HG02943 (cell line): ENCODE results near the gene SUGCT.
"Not testable (repeated sequence)": the region's sequence is repeated elsewhere in the genome, so short reads cannot be mapped to it uniquely, and the experiment has no call there.

Source experiments
- ATAC-seq: cut with Tn5 transposase; IDR thresholded peaks from one replicate; pipeline ENCODE4 v1.9.1; 2021; ENCODE audit warnings: mild to moderate bottlenecking, low read depth, moderate library complexity; ENCODE audit not compliant: unreplicated experiment

Gene SUGCT

DNA sequence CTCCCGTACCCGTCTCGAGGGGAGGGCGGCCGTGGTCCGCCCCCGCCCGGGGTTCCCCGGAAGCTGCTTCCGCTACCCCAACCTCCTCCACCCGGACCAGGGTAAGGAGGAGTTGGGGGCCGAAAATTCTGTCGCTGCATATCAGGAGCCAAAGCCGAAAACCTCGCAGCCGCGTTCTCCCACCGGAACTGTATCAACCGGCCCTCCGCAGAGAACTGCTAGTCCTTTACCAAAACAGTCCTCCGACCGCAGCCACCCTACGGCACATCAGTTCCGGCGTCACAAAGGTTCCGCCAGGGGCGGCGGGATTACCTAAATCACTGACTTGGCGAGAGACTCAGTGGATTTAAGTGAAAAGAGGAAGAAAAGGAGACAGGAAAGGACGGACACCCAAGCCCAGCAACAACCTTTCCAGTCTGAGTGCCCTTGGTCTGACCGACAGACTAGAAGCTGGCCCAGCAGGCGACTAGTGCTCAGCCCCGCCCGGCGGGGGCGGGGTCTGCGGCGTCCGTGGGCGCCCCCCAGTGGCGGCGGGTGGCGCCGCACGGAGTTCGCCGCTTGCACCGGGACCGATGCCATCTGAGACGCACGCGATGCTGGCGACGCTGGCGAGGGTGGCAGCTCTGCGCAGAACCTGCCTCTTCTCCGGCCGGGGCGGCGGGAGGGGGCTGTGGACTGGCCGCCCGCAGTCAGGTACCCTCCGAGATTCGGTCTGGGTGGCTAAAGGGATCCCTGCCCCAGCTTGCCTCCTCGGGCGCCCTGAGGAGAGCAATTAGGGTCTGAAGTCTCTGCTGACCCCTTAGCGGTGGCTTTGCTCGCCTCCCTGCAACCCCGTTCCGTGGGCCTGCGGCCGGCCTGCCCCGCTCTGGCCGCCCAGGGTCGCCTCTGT lies at the start of gene SUGCT, which contains the start of gene MPLKIP:
TSS of gene SUGCT (plus strand) at position 578 of the 889 bp plus-strand sequence.
TSS of gene MPLKIP (minus strand) at position 195 of the 889 bp plus-strand sequence. CDS start at position 140, 55 bp downstream.
- peak; percentile 89 for ATAC-seq

DNA sequence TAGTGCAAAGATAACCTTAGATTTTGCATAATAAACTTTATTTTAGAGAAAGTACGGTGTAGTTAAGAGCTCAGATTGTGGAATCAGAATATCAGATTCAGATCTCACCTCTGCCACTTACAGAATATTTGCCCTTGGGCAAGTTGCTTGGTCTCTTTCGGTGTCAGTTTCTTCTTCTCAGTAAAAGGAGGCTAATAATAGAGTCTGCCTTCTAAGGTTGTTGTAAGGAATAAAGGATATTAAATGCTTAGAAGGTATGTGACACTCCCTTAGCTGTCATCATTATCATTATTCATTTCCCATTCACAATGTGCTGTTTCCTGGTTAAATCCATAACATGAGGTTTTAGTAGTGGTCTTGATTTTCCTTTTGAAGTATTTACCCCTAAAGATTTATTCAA lies 42.6 kb upstream of the SUGCT start:
- no peak for ATAC-seq

DNA sequence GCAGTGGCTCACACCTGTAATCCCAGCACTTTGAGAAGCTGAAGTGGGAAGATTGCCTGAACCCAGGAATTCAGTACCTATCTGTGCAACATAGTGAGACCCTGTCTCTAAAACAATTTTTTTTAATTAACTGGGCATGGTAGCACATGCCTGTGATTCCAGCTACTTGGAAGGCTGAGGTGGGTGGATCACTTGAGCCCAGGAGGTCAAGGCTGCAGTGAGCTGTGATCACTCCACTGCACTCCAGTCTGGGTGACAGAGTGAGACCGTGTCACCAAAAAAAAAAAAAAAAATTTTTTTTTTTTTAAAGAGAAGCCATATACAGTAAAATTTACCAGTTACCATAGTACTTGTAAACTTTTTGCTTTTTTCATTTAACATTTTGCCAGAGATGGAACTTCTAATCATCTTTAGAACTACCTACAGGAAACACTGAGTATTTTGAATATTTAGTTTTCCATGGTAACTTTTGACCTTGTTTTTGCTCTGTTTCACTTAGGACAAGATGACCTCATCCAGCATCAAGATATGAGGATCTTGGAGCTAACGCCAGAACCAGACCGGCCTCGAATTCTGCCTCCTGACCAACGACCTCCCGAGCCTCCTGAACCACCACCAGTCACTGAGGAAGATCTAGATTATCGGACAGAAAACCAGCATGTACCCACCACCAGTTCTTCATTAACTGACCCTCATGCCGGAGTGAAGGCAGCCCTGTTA lies 41.0 kb upstream of the SUGCT start:
- no peak for ATAC-seq

DNA sequence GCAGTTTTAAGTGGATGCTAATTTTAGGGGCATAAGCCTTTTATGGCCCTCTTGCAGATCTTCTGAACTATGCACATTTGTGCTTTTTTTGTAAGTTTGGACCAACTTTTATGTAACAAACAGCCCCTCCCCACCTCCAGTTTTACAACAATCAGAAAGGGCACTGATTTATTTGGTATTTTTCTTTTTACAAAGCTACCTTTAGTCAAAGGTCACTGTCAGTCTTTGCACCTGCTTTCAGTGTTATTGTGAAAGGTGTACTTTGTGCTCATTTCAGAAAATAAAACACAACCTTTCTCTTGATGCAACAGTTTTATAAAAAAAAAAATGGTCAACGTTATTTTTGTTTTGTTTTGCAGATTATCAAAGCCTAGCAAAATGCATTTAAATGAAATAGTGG lies 39.6 kb upstream of the SUGCT start:
- ATAC-seq: no peak

DNA sequence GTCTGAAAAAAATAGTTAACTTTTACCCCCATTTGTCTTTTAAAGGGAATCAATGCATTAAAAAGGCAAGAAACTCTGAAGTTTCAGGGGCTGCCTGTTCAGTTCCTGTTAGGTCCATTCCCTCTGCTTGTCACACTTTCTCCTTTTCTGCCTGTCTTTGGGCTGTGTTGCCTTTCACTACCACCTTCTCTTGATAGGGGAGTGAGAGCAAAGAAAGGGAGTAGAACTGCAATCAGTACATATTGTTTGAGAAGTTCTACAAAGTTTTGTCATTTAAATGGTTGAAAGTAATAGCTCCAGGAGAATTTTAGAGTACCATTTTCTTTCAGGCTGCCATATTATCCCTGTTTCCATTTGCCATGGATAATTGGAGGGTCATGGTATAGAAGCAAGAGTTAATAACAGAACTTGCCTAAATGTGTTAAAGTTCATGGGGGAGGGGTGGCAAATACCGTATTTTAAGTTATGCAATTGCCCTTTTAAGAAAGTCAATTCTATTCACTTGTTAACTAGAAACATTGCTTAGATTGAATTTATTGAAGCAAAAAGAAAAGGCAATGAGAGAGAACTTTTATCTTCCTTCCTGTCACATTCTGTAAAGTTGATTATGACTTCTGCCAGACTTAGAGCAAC lies 39.0 kb upstream of the SUGCT start:
- no peak for ATAC-seq

DNA sequence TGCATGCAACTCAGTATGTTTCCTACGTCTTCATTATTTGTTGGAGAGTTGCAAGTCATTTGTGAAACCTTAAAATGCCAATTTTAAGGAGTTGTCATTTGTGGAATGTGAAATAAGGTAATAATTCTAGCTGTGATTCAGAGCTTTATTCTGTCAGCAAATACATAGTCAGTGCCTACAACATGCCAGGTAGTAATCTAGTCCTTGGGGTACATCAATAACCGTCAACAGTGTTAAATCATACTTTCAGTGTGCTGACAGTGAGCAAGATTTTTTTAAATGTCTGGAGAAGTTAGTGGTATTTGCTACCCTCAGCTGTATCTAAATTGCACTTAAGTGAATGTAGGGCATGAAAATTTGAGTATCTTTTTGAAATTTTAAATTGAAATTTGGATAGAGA lies 37.1 kb upstream of the SUGCT start:
- ATAC-seq: no peak

DNA sequence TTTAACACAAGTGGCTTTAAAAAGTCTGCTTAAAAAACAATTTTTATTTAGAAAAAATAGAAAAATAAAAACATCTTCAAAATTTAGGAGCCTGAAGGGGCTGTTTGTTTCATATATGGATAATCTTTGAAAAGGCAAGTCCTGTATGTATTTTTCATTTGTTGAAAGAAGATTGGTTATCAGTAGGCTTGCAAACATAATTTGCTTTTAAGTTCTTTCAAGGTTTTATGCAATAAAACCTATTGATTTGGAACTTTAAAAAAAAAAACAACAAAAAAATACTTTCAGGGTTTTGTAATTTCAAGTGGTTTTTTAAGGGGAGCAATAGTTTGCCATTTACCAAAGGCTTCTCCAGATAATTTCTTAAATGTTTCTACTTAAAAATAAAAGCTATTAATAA lies 36.0 kb upstream of the SUGCT start:
- ATAC-seq: no peak

DNA sequence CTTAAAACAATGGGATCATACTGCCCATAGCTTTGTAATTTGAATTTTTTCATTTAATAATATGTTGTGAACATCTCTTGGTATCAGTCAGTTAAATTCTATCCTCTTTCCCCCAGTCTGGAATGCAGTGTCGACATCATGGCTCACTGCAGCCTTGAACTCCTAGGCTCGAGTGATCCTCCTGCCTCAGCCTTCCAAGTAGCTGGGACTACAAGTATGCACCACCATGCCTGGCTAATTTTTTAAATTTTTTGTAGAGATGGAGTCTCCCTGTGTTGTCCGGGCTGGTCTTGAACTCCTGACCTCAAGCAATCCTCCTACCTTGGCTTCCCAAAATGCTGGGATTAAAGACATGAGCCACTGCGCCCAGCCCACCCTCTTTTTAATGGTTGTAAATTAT lies 35.0 kb upstream of the SUGCT start:
- ATAC-seq: no peak

DNA sequence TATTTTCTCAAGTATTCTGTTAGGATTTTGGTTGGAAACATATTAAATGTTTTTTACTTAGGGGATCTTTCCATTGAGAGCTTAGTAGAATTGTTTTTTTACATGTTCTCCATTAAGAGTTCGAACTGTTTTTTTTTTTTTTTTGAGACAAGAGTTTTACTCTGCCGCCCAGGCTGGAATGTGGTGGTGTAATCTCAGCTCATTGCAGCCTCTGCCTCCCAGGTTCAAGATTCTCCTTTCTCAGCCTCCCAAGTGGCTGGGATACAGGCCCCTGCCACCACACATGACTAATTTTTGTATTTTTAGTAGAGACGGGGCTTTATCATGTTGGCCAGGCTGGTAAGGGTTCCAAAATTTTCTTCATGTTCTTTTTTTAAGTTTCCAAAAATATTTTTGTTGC lies 33.6 kb upstream of the SUGCT start:
- ATAC-seq: no peak

DNA sequence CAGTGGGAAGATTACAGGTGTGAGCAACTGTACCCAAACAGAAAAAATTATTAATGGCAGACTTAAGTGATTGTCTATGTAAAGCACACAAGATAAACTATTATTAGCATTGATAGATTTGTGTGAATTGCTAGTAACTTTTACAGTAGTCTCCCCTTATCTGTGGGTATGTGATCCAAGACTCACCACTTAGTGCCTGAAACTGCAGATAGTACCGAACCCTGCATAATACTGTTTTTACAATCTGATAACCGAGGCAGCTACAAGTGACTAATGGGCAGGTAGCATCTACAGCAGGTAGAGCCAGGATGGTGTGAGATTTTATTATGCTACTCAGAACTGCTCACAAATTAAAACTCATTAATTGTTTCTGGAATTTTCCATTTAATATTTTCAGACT lies 31.9 kb upstream of the SUGCT start:
- ATAC-seq: no peak

DNA sequence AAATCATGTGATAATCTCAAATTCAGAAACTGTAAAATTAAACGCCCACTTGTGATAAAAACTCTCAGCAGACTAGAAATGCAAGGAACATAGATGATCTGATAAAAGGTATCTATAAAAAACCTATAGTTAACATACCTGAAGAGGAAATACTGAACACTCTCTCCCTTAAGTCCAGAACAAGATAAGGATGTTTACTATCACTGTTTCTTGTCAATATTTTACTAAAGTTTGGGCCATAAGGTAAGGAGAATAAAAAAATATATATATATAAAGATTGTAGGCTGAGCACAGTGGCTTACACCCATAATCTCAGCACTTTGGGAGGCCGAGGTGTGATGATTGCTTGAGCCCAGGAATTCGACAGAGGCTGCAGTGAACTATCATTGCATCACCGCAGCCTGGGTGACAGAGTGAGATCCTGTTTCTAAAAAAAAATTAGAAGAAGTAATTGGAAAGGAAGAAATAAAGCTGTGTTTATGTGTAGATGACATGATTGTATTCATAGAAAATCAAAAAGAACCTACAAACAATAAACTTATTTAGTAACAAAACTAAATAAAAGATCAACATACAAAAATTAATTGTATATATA lies 28.8 kb upstream of the SUGCT start:
- ATAC-seq: no peak

DNA sequence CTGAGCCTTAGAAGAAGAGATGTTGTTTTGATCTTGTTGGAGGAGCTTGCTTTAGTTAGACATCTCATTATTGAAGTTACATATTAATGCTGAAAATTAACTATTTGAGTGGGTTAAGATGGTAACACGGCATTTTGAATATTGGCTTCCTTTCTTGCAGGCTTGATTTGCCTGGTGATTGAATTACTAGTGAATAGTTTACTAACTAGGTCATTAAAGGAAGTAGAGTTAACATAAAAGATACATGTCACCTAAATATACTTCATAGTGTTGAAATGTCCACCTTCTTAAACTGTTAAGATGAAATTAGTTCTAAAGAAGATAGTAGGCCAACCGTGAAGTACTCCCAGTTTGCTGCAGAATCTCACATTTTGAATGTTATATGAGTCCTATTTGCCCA lies 18.9 kb upstream of the SUGCT start:
- ATAC-seq: no peak

DNA sequence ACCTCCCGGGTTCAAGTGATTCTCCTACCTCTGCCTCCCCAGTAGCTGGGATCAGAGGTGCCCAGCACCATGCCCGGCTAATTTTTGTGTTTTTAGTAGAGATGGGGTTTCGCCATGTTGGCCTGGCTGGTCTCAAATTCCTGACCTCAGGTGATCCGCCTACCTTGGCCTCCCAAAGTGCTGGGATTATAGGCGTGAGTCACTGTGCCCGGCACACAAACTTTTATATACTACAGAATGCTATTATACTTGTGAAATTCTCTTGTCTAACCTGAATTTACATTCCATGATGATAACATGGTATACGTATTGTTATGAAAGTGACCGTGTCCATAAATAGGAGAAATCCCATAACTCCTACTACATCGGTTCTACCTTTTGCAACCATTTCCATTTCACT lies 17.6 kb upstream of the SUGCT start:
- not testable (repeated sequence) for ATAC-seq

DNA sequence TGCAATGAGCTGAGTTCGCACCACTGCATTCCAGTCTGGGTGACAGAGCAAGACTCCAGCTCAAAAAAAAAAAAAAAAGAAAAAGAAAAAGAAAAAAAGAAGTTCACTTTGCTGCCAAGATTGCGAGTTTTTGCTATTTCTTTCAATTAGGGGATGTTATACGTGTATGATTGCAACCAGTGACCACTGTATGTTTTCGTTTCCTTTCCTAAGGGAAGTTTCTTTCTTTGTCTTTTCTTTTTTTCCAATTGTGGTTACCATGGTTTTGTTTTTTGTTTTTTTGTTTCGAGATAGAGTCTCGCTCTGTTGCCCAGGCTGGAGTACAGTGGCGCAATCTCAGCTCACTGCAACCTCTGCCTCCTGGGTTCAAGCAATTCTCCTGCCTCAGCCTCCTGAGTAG lies 16.6 kb upstream of the SUGCT start:
- ATAC-seq: not testable (repeated sequence)

DNA sequence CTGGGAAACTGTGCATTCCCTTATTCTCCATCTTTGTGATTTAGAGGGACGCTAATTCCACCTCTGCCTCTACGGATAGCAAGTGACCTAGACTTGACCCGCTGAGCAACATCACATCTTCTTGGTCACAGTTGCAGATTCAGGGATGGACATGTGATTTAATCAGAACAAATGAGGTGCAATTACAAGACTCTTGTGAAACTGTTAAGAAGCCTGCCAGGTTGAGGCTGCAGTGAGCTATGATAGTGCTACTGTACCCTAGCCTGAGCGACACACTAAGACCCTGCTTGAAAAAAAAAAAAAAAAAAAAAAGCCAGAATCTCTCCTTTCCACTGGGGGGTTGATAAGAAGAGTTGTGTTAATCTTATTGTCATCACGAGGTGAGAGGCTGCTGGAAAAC lies 14.8 kb upstream of the SUGCT start:
- no peak for ATAC-seq

DNA sequence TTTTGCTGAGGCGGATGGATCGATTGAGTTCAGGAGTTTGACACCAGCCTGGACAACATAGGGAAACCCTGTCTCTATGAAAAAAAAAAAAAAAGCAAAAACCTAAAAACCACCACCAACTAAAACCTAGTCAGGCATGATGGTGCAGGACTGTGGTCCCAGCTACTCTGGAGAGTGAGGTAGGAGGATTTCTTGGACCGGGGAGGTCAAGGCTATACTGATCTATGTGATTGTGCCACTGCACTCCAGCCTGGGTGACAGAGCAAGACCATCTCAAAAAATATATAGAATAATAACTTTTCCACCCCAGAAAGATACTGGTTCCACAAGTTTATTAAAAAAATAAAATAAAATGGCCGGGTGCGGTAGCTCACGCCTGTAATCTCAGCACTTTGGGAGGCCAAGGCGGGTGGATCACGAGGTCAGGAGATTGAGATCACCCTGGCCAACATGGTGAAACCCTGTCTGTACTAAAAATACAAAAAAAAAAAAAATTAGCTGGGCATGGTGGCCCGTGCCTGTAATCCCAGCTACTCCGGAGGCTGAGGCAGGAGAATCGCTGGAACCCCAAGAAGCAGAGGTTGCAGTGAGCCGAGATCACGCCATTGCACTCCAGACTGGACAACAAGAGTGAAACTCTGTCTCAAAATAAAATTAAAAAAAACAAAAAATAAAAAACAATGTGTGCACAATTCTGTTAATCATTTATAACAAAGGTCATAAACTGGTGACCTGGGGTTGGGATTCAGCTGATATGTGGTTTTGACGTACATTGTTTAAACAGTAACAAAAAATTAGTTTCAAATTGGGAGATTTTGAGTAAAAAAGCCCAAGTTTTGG lies 12.5 kb upstream of the SUGCT start:
- ATAC-seq: not testable (repeated sequence)

DNA sequence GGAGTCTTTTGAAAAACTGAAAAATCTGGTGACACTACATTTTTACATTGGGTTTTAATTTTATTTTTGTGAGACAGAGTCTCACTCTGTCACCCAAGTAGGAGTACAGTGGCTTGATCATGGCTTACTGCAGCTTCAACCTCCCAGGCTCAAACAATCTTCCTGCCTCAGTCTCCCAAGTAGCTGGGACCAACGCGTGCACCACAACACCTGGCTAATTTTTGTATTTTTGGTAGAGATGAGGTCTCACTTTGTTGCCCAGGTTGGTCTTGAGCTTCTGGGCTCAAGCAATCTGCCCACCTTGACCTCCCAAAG lies 11.9 kb upstream of the SUGCT start:
- no peak for ATAC-seq

DNA sequence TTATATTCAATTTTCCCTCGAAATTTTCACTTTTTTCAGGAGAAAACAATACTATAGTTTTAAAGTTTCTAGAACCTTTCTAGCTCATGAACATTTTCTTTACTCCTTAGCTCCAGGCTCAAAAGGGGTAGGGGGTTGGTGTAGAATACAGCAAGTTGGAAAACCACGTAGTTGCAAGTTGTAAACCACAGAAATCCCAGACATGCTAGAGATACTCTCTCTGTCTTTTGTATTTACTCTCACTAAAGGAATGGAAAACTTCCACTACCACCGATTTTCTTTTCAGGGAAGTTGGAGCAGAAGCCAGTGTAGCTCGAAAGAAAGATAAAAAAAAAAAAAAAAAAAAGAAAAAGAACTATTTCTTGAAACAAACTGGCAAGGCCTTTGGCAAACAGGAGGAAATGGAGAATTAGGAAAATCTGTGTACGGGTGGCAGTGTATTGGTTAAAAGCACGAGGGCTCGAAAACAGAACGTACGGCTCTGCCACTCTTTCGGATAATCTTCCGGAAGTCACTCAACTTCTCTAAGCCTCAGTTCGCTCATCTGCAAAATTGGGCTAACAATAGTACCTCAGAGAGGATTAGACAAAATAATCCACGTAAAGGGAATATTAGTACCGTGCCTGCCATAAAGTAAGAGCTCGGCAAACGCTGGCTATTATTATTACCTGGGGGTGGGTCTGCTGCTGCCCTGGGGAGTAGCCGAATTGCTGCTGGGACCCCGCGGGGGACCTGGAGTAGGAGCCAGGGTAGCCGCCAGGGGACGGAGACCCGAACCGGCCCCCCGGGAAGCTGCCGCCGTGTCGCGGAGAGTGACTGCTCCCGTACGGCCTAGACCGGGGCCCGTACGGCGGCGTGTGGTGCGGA lies 1.0 kb upstream of the SUGCT start:
- peak; percentile 2 for ATAC-seq

DNA sequence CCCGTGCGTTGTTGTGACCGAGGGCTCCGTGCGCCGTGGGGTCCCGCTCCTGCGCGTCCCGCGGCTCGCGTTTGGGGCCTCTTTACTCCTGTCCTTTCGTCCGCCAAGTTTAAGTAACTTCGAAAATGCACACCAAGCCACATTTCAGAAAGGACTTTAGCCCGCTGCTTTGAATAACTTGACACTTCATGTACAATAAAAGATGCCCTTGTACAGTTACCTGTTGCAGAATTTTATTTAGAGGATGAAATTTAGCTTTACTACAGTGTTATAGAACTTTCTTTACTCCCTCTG lies 459 bp downstream of the SUGCT start:
- no peak for ATAC-seq
